T47D (cell line): ENCODE measurements around the gene SYT15.

Experiments
- DNase-seq, 2 experiments: peaks; one replicate each; pipeline versions ENCODE4 v3.0.0 to v3.0.0-alpha.2; 2011 to 2012; ENCODE audit warnings: low read depth in 1 of 2, low spot score in 1 of 2
- JUND ChIP-seq: IDR thresholded peaks from 2 replicates; pipeline ENCODE4 v1.6.1; 2012; ENCODE audit warnings: low read depth
- in situ Hi-C: cut with HindIII; loops from 2 replicates; pipeline ENCODE4 v1.10.0; 2016; ENCODE audit warnings: low sequenced_read_pairs, low pct_unique_long_range_greater_than_20kb

The SYT15 gene

DNA sequence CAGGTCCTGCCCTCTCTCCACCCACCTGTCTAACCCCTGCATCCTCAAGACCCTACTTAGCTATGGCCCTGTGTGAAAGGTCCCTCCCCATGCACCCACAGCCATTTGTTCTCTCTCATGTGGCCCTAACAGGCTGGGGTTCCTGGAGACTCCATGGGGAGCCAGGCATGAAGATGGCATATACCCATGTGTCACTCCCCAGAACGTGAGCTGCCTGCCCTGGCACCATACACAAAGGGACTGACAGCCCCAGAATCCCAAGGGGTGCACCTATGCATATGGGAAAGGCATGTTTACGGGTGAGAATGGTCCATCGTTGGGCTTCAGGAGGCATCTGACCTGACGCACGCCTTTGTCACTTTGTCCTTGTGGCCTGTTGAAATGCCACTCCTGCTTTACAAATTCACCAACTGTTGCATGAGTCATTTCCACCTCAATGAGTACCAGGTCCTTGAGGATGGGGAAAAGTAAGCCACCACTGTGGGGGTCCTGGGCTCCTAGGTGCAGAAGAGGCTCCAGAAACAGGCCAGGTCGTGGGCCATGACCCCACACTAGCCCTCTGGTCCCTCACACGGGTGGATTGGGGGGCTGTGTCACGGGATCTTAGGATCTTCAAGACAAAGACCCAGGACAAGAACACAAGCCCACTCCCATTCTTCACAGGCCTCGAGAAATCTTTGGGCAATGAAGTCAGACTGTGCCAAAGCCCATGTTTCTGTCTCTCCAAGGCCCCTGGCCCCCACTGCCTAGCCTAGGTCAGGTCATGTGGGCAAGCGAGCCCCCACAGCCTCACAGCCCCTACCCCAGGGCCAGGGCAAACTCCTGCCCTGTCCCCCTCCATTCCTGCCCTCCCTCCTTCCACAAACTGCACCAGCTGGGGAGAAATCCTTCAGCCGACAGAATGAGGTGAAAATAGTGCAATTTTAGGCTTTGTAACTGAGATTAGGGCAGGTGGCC lies 31.1 kb upstream of the SYT15 start:
- no peak for TF ChIP-seq JUND
- in situ Hi-C loops: no loop called here
- DNase-seq: no peak

DNA sequence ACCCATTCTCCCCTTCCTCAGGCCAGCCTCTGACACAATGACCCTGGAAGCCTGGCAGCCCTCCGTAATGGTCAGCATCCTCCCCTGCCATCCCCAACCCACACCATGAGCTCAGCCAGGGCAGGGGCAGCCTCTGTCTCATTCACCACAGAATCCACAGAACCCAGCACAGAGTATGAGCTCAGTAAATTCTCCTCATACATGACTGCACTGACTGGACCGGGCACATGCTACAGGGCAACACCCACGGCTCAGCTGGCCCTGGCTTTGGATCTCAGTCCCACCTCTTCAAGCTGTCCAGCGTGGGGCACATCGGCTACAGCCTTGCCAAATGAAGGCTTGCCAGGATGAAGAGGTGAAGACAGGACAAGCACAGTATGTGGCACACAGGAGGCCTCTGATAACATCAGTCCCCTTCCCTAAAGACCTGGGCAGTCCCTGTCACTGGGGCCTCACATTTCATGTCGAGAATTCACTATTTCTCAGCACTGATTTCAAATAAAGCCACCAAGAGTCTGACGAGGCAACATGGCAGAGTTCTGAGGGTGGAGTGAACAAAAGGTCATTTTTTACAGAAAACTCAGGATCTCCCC lies 30.3 kb upstream of the SYT15 start:
- TF ChIP-seq JUND: no peak
- in situ Hi-C loops: no loop called here
- no peak for DNase-seq

DNA sequence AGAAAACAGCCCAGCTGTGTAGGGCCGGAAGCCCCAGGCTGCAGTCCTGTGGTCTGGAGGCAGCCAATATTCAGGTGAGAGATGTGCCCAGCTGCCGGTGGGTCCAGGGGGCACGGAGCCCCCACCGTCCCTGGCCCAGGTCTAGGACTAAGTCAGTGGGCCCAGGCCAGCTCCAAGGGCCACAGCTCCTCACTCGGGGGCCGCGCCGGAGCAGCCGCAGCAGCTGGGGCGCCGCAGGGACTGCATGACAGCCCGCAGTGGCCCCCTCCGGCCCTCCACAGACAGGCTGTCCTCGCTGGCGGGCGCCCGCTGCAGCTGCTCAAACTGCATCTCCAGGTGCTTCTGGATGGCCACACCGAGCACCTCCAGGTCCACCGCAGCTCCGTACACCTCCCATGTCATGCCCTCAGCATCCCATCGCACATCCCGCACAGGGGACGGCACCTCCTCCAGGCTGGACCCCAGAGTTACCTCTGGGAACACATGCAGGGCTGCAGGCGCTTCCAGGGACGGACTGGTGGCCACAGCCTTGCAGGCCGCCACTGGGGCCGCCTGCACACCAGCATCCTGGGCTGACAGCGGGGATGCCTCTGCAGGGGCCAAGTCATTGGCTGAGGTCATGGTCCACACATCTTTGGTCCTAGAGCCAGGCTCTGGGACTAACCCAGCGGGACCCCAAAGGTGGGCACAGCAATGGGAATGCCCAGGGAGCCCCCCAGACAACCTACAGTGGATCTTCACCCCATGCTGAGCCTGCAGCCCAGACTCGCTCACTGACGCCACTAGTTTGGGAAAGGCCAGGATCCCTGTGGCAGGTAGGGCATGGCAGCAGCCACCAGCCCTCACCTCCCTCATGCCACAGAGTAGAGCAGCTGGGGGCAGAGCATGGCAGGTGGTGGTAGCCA lies 29.5 kb upstream of the SYT15 start:
- in situ Hi-C loops: no loop called here
- DNase-seq: no peak
- no peak for TF ChIP-seq JUND

DNA sequence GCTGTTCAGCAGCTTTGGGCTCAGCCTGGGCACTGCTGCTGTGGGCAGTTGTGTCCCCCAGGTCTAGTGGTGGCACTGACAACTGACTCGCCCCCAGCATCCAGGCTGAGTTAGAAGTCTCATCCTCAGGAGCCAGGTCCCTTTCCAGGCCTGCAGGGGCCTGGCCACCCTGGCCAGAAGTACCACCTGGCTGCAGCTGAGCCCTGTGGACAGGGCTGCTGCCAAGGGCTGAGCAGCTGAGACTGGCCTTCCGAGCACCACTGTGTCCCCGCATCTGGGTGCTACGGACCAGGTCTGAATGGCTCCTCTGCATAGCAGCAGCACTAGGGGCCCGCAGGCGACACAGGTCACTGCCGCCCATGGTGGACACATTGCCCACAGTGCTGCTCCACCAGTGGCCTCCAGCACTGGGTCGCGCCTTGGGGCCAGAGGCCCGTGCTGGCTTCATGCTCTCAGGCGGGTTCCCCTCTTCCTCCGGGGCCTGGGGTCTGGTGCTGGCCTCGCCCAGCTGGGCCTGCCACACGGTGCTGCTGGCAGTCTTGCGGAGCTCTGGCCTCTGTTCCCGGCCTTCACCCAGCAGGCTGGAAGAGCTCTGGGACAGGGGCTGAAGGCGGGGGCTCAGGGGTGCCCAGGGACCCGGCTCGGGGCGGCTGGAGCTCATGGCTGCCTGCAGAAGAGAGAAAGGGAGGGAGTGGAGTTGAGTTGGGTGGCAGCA lies 28.7 kb upstream of the SYT15 start:
- no peak for DNase-seq
- in situ Hi-C loops: no loop called here
- no peak for TF ChIP-seq JUND

DNA sequence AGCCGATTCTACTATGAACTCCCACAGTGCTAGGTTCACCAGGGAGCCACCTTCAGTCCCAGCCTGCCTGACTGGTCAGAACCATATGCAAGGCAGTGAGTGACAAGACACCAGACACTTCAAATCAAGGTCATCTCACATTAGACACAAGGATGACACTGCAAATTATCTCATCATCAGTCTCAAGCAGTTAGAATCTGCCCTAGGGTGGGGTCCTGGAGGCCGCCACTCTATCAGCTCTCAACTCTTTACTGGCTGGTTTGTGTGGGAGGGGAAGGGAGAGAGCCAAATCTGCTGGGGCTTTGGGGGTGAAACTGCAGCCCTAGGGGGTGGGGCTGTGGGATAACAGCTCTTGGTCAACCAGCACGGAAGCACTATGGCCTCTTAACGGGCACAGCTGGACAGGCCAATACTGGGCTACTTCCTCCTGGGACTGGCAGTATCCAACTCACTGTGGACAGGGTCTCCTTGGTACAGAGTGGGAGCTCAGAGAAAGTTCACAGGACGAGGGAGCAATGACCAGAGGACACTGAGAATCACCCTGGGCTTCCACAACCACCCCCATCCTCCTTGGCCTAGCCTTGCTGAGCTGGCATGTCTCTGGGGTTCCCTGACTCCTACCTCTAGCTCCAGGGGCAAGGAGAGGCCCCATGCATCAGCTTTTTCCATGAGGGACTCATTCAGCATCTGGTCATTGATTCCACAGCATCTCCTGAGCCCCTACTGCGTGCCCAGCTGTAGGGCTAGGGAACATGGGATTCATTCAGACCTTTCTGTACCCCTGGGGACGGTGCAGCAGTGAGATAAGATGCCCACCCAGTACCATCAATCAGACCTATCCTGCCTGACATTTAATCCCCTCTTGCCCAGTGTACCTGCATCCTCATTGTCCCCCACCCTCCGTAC lies 27.9 kb upstream of the SYT15 start:
- in situ Hi-C loops: no loop called here
- no peak for DNase-seq
- TF ChIP-seq JUND: no peak

DNA sequence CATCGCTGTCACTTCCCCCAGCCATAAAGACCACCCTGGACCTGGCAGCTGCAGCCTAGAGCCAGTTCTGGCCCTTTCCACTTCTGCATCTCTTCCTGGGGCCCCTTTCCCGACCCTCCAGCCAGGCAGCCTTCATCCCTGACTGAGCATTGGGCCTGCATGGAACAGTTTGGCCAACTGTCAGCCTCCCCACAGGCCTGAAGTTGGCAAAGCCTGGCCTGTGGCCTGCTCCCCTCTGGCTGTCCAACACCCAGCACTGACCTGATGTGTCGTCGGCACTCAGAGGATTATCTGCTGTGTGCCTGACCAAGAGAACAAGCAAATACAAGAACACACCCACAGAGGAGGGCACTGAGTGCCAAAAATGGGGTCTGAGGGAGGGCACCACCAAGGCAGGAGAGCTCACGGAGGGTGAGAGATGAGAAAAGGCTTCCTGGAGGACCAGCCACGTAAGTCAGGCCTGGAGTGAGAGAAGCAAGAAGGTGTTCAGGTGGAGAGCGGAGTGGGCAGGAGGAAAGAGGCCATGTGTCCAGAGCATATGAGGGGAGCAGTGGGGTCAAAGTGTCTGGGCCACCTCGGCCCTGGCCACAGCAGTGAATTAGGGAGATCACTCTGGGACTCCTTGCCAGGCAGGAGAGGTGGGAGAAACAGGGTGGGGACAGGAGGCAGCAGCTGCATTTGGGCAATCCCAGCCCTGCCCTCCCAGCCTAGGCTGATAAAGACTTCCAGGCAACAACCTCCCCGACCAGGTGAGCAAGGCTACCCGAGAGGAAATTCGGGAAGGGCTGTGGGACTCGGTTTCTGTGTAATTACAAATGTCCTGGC lies 27.0 kb upstream of the SYT15 start:
- in situ Hi-C loops: no loop called here
- no peak for TF ChIP-seq JUND
- no peak for DNase-seq

DNA sequence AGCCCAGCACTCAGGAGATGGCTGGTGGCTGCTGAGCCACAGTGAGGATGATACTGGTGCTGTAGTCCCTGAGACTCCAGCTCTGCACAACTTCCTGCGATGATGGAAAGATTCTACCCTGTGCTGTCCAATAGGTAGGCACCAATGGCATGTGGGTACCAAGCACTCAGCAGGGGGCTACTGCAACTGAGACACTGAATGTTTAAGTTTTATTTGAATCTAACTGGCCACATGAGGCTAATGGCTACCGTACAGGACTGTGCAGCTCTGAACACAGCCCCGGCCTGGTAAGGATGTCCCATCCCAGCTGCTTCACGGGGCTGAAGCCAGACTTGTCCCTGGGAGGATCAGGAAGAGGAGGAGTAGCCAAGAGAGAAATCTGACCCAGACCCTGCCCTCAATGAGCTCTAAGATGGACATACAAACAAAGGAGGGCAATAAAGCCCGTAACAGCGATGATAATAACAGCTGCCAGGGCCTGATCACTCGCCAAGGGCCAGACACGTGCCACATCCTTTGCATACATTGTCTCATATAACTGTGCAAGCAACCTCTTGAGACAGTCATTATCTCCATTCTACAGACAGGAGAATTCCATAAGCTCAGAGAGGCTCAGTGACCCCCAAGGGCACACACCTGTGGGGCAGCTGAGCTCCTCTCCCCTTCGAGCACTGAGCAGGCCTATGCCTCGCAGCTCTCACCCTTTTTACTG lies 26.2 kb upstream of the SYT15 start:
- in situ Hi-C loops: no loop called here
- no peak for TF ChIP-seq JUND
- DNase-seq: no peak

DNA sequence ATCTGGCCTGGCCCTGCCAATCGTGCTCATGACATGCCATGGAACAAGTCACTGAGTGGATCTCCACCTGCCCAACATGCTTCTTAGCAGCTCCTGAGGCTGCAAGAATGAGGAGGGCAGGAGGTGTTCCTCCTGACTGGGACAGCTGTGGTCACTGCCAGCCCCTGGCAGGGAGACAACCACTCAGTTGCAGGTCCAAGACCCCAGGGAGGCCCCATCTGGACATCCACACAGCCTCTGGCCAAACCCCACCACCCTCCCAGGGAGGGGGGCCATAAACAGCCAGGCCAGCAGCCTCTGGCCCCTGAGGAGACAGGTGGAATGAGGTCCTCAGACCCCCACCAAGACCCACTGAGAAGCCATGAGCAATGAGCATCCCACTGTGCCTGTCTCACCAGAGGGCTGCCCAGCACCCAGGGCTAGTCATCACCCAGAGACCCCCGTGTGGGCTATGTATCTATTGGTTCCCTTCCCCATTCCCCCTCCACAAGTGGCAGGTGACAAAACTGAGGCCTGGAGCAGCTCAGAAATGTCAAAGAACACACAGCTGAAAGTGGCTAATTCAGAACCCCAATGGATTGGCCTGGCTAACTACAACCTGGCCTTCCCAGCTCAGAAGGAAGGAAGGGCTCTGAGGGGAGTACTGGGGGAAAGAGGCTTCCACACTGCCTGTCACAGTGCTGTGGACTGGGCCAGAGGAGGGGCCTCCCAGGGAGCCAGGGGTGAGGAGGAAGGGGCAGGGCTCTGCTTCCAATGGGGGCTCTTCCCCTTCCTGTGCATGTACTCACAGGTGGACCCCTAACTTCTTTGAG lies 25.5 kb upstream of the SYT15 start:
- DNase-seq: no peak
- no peak for TF ChIP-seq JUND
- in situ Hi-C loops: no loop called here

DNA sequence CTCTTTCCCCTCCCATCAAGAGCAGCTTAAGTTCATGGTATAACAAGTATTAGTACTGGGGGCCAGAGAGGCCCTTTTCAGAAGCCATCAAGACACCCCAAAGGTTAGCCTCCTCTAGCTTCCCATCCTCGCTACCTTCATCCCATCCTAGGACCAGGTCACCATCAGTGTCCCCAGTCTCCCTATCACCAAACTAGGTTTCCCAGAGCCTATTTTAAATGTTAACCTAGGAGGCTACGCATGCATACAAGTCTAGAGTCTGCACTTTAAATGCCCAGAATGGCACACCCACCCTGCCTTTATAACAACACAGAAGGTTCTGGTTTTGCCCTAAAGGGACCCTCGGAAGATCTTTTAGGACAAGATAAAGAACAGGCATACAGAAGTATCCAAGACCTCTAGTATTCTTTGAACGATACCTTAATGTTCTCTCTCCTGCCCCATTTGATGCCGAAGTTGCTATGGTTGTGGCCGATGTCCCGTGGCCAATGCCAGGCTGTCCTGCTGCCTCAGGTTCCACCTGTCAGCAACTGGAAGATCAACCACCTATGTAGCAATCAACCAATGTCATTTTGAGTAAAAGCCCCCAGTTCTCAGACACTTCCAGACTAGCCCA lies 24.7 kb upstream of the SYT15 start:
- no peak for TF ChIP-seq JUND
- no peak for DNase-seq
- in situ Hi-C loops: no loop called here
